Measurements from ENCODE around the gene MTAP. TPM values are rescaled to one million over a fixed set of nuclear protein-coding genes. Genes with fewer than 3 reads are reported as not detected.

Gene MTAP
- total RNA-seq, 1 donor from 2014 or later = 56.1 TPM

GRCh38 chr9:21788752-21789151 lies 13.7 kb upstream of the MTAP start:
- H4K20me1 ChIP-seq (ENCODE audit: insufficient read depth, low read length) = no peaks in the 10 kb centered on the region
- no peak overlapping the region for H3K27ac ChIP-seq (ENCODE audit: low read depth, low read length)
- no peaks in the 10 kb centered on the region for H3K36me3 ChIP-seq (ENCODE audit: insufficient read depth, low read length)
- H3K4me3 ChIP-seq (ENCODE audit: insufficient read depth, low read depth, low read length) = no peak overlapping the region
- DNase-seq (ENCODE audit: low read depth) = peak; percentile 39
- peak overlapping the region; percentile 28 for H3K4me2 ChIP-seq (ENCODE audit: low read length)
- H3K9me3 ChIP-seq (ENCODE audit: insufficient read depth, low read depth, low read length) = no peaks in the 10 kb centered on the region
- H3K27ac Mint-ChIP-seq (ENCODE audit: unreplicated experiment) = no peak overlapping the region
- TF ChIP-seq EZH2 (IDR thresholded peaks at IDR 0.05; ENCODE audit: insufficient read depth, low read length) = no peak
- TF ChIP-seq, protein P1, sequence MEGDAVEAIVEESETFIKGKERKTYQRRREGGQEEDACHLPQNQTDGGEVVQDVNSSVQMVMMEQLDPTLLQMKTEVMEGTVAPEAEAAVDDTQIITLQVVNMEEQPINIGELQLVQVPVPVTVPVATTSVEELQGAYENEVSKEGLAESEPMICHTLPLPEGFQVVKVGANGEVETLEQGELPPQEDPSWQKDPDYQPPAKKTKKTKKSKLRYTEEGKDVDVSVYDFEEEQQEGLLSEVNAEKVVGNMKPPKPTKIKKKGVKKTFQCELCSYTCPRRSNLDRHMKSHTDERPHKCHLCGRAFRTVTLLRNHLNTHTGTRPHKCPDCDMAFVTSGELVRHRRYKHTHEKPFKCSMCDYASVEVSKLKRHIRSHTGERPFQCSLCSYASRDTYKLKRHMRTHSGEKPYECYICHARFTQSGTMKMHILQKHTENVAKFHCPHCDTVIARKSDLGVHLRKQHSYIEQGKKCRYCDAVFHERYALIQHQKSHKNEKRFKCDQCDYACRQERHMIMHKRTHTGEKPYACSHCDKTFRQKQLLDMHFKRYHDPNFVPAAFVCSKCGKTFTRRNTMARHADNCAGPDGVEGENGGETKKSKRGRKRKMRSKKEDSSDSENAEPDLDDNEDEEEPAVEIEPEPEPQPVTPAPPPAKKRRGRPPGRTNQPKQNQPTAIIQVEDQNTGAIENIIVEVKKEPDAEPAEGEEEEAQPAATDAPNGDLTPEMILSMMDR (IDR thresholded peaks at IDR 0.05; ENCODE audit: insufficient read depth, low read depth, low read length) = no peak
- no peaks in the 10 kb centered on the region for H3K4me1 Mint-ChIP-seq (ENCODE audit: low read depth, unreplicated experiment)
- FAIRE-seq = peak; percentile 71
- no peaks in the 10 kb centered on the region for H3K36me3 Mint-ChIP-seq (ENCODE audit: low read depth, unreplicated experiment)
- no peak overlapping the region for H3K4me3 Mint-ChIP-seq (ENCODE audit: unreplicated experiment)
- H3K27me3 ChIP-seq (ENCODE audit: insufficient read depth, low read length) = no peaks in the 10 kb centered on the region
- no peaks in the 10 kb centered on the region for H3K9me3 Mint-ChIP-seq (ENCODE audit: unreplicated experiment)
- no peak overlapping the region for H3K9ac ChIP-seq (ENCODE audit: low read length)
- no peaks in the 10 kb centered on the region for H3K4me1 ChIP-seq (ENCODE audit: insufficient read depth, low read length)
- H3K79me2 ChIP-seq (ENCODE audit: insufficient read depth, low read length) = no peaks in the 10 kb centered on the region
- H2AFZ ChIP-seq (ENCODE audit: low read depth, low read length) = peak overlapping the region; percentile 38
- H3K27me3 Mint-ChIP-seq (ENCODE audit: low read depth, unreplicated experiment) = peaks cover 11% of the 10 kb centered on the region

DNA sequence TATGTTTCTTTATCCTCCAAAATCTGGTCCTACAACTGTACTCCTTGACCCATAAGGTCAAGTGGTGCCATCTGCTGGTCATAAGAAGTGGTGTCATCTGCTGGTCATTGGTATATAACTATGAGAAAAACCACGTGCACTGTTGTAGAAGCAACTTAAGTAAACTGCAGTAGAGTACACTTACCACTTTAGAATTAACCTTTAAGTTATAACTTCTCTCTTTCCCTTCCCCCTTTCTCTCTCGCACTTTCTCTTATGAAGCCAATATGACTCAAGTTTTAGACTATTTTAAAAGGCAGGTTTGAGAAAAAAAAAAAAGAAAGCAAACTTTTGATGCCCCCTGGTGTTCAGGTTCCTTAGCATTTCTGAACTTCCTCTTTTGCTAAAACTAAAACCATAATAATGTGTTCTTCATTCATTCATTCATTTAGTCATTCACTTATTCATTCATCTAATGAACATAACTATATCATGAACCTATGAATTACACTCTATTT lies 12.8 kb upstream of the MTAP start:
- H3K36me3 ChIP-seq (ENCODE audit: insufficient read depth, low read length) = no peaks in the 10 kb centered on the region
- peak overlapping the region; percentile 63 for H3K9ac ChIP-seq (ENCODE audit: low read length)
- peak overlapping the region; percentile 49 for H3K4me3 ChIP-seq (ENCODE audit: insufficient read depth, low read depth, low read length)
- H3K9me3 ChIP-seq (ENCODE audit: insufficient read depth, low read depth, low read length) = no peaks in the 10 kb centered on the region
- H3K79me2 ChIP-seq (ENCODE audit: insufficient read depth, low read length) = no peaks in the 10 kb centered on the region
- FAIRE-seq (peak; percentile 89), DNase-seq (ENCODE audit: low read depth) (peak; percentile 86)
- no peaks in the 10 kb centered on the region for H3K27me3 ChIP-seq (ENCODE audit: insufficient read depth, low read length)
- no peak for TF ChIP-seq EZH2 (IDR thresholded peaks at IDR 0.05; ENCODE audit: insufficient read depth, low read length)
- TF ChIP-seq, protein P1 (IDR thresholded peaks at IDR 0.05; ENCODE audit: insufficient read depth, low read depth, low read length) = peak; percentile 89
- H3K4me1 ChIP-seq (ENCODE audit: insufficient read depth, low read length) = no peaks in the 10 kb centered on the region
- peaks cover 11% of the 10 kb centered on the region for H3K27me3 Mint-ChIP-seq (ENCODE audit: low read depth, unreplicated experiment)
- H4K20me1 ChIP-seq (ENCODE audit: insufficient read depth, low read length) = no peaks in the 10 kb centered on the region
- no peaks in the 10 kb centered on the region for H3K9me3 Mint-ChIP-seq (ENCODE audit: unreplicated experiment)
- H3K27ac ChIP-seq (ENCODE audit: low read depth, low read length) = peak overlapping the region; percentile 38
- peak overlapping the region; percentile 86 for H3K4me2 ChIP-seq (ENCODE audit: low read length)
- no peaks in the 10 kb centered on the region for H3K36me3 Mint-ChIP-seq (ENCODE audit: low read depth, unreplicated experiment)
- H3K27ac Mint-ChIP-seq (ENCODE audit: unreplicated experiment) = peak overlapping the region; percentile 65
- no peak overlapping the region for H2AFZ ChIP-seq (ENCODE audit: low read depth, low read length)
- H3K4me3 Mint-ChIP-seq (ENCODE audit: unreplicated experiment) = peak overlapping the region; percentile 76
- H3K4me1 Mint-ChIP-seq (ENCODE audit: low read depth, unreplicated experiment) = no peaks in the 10 kb centered on the region

GRCh38 chr9:21795483-21795882 lies 7.0 kb upstream of the MTAP start:
- Mint-ChIP-seq H3K4me1 (ENCODE audit: low read depth, unreplicated experiment) (peaks cover 12% of the 10 kb centered on the region), H3K27me3 (ENCODE audit: low read depth, unreplicated experiment) (peaks cover 5% of the 10 kb centered on the region)

More at GRCh38 chr9:21795483-21795882, 7.0 kb upstream of the MTAP start:
- H3K9me3 Mint-ChIP-seq (ENCODE audit: unreplicated experiment) = no peaks in the 10 kb centered on the region
- Histone ChIP-seq H3K4me2 (ENCODE audit: low read length) (no peak overlapping the region), H4K20me1 (ENCODE audit: insufficient read depth, low read length) (no peaks in the 10 kb centered on the region), H3K36me3 (ENCODE audit: insufficient read depth, low read length) (no peaks in the 10 kb centered on the region), H3K9me3 (ENCODE audit: insufficient read depth, low read depth, low read length) (no peaks in the 10 kb centered on the region), H2AFZ (ENCODE audit: low read depth, low read length) (no peak overlapping the region), H3K27me3 (ENCODE audit: insufficient read depth, low read length) (no peaks in the 10 kb centered on the region), H3K79me2 (ENCODE audit: insufficient read depth, low read length) (no peaks in the 10 kb centered on the region), H3K4me1 (ENCODE audit: insufficient read depth, low read length) (peaks cover 7% of the 10 kb centered on the region), H3K4me3 (ENCODE audit: insufficient read depth, low read depth, low read length) (no peak overlapping the region), H3K27ac (ENCODE audit: low read depth, low read length) (no peak overlapping the region), H3K9ac (ENCODE audit: low read length) (no peak overlapping the region)
- no peak for TF ChIP-seq EZH2 (IDR thresholded peaks at IDR 0.05; ENCODE audit: insufficient read depth, low read length)
- TF ChIP-seq, protein P1 (IDR thresholded peaks at IDR 0.05; ENCODE audit: insufficient read depth, low read depth, low read length) = no peak
- peak; percentile 52 for FAIRE-seq
- H3K27ac Mint-ChIP-seq (ENCODE audit: unreplicated experiment) = no peak overlapping the region
- no peaks in the 10 kb centered on the region for H3K36me3 Mint-ChIP-seq (ENCODE audit: low read depth, unreplicated experiment)
- no peak for DNase-seq (ENCODE audit: low read depth)
- H3K4me3 Mint-ChIP-seq (ENCODE audit: unreplicated experiment) = no peak overlapping the region
